Inferior parietal cortex (tissue), 1 donor: ENCODE measurements around the gene NLGN2.

Source experiments
- DNase-seq: peaks from one replicate; pipeline ENCODE4 v3.0.0-alpha.2; 2016; ENCODE audit errors: extremely low spot score

Gene NLGN2

DNA sequence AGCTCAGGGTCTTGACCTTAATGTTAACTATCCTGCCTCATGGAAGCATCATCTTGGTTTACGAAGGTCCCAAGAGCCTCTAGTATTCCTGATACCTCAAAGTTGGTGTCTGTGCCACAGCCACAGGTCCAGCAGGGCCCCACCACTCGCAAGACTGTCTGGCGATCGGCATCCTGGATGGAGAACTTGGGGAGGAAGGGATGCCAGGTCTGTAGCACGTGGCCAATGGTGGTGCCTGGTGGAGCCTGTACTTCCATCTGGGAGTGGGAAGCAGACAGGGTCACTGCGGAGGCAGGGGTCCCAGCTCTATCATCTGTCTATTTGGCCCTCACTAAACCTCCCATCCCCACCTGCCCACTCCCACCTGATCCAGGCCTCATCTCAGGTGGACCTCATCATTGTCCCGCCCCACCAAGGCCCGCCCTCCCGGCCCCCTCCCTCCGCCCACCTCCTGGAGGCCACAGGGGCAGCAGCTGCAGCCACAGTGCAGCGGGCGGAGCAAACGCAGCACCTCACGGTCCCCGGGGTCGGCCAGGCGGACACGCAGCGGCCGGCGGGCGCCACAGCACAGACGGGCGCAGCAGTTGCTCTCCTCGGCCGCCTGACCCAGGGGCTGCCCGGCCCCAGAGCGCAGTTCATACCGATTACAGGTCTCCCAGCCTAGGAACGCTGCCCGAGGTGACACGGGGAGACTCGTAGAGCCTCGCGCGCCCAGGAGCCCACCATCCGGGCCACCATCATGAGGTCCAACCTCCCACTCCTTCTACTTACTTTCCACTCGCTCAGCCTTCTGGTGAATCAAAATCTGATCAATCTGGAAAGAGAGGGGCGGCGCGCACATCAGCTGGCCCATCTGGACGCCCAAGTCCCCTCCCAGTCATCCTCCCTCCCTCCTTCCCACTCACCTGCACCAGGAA, 14.7 kb upstream of the NLGN2 start:
- DNase-seq: no peak

DNA sequence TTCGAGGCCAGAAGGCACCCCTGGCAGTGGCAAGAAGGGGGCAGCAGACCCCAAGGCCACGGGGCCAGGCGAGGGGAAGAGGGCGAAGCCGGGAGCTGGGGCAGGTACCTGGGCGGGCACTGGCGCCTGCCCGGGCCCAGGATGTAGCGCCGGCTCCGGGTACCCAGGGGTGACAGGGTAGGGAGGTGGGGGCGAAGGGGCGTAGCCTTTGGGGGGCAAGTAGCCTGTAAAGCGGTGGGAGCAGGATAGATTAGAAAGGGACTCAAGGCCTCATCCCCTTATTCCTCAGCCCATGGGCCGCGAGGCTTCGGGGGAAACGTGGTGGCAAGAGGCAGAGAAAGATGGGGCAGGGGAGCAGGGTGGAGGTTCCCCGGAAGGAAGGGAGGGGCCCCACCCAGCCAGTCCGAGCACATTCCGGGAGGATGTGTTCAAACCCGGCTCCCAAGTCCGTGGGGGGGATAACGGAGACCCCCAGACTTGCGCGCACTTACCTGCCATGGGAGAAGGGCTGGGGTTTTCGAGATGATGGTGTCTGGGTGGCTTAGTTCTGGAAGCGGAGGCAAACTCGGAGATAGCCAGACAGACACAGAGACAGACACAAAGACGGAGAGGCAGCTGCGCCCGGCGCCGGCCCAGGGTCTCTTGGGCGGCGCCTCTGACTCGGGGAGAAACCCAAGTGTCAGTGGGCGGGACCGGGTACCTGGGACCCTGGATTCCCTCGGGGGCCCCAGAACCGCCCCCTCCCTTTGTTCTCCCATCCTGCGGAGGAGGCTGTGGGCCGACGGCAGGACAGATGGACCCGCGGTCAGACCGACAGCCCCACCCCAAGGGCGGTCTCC, 13.8 kb upstream of the NLGN2 start:
- DNase-seq: no peak

DNA sequence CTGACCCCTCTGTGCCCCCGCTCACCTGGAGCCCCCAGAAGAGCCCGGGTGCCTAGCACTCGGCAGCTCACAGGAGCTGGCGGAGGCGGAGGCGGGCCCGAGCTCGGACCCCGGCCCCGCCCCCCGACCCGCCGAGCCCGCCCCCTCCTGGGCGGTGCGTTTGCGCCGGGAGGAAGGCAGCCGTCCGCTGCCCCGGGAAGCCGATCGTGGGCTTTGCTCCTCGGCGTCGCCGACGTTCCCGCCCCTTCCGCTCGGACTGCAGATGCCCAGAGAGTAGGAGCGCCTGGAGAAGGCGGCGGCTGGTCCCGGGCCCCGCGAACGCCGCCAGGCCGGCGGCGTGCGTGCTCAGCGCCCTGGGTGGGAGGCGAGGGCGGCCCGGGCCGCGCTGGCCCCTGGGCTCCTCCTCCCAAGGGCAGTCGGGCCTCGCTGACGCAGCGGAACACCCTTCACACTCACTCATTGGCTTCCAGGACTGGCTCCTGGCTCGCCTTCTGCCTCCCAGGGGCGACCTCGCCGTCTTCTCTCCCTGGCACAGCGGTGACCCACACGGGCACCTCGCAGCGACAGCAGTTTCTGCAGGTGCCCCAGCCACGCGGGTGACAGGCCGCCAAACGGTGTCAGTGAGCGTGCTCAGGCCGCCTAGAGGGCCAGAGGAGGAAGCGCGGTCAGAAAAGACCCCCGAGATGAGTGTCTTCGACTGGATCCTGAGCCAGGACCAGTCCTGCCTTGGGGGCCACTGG, 13.0 kb upstream of the NLGN2 start, which contains the start of gene PLSCR3:
TSS of gene PLSCR3 (minus strand) at position 74 of the 740 bp plus-strand sequence. CDS start 415 bp downstream, outside the sequence.
- peak; percentile 69 for DNase-seq

DNA sequence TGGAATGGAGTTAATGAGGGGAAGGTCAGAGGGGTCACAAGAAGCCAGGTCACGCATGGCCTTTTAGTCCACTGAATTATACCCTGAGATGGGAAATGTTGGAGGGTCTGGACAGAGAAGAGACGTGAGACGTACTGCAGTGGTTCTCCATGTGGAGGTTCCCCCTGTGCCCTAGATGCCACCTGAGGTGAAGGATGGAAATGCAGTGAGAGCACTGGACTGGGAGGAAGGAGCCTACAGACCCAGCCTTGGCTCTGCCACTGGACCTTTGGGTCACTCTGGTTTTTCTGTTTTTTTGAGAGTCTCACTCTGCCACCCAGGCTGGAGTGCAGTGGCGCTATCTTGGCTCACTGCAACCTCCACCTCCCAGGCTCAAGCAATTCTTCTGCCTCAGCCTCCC, 11.5 kb upstream of the NLGN2 start:
- no peak for DNase-seq

DNA sequence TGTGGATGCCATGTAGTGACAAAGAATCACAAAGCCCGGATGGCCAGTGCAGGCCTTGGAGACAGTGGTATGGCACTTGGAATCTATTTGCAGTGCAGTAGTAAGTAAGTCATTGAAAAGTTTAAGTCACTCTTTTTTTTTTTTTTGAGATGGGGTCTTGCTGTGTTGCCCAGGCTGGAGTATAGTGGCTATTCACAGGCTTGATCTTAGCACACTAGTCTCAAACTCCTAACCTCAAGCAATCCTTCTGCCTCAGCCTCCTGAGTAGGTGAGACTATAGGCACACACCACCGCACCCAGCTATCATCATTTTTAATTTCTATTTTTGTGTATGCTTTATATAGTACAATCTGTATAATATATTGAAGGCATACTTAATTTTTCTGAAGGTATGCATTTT, 9.0 kb upstream of the NLGN2 start:
- no peak for DNase-seq

DNA sequence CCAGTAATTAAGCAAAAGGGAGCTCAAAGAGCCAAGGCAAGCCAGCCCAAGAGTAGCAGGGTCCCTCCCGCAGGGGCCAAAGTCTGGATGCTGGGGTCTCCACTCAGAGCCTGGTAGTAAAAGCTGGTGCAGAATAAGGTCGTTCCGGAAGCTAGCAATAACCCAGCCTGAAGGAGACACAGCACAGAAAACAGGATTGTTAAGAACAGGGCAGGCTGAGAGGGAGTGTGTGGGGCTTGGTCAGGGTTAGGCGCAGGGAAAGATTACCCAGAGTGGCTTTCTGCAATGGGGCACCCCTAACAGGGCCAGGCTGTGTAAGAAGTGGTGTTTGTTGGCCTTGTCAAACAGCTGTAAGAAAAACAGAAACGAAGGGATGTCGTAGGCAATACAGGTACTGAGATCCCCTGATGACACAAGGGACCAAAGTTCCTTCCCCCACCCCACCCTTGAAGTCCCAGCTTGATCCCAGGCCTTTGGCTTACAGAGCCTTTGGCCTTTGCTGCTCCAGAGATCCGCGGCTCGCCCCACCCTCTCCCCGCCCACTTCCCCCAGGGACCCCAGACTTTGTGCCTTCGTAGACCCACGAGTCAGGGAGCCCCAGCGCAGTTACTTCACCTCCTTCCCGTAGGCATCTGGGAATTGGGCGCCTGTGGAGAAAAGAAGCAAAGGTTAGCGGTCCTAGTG, 4.5 kb upstream of the NLGN2 start:
- no peak for DNase-seq

DNA sequence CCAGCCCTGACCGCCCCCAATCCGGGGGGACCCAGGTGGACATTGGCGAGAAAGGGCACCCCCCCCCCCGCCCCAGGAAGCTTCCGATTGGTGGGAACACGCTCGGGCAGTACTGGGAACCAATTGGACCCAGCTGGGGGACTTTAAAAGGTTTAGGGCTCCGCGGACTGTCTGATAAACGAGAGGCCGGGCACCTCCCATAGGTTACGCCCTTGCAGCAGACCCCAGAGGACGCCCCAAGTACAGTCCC, 4.0 kb upstream of the NLGN2 start:
- DNase-seq: no peak

DNA sequence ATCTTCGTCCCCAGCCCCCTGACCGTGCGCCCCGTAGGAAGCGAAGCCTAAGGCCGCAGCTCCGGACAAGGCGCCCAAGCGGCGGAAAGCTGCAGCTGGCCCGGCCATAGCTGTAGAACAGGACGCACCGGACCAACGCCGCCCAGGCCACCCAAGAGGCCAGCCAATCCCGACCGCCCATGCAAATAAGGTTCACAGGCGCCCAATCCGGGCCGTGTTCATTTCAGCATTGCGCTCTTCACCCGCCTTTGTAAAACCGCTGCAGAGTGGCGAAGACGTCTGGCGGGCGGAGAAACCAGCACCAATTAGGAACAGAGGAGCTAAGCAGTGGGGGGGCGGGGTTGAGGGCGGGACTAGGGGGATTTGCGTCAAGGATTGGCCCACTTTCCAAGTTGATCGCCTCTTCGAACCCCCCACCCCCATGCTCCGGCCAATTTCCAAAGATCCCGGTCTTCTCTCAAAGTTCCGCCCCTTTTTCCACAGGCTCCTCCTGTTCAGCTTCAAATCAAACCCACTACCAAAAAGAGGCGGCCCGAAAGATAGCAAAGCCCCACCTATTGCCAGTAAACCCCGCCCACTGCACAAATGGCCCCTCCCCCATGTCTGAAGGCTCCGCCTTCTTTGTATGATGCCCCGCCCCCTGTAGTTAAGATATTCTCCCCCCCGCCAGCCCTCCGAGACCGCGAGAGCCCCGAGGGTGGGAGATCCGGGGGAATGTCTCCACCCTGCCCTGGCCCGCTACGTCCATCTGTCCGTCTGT, 3.5 kb upstream of the NLGN2 start, which contains the start of gene TMEM256:
TSS of gene TMEM256 (minus strand) at position 121 of the 760 bp plus-strand sequence. CDS start at position 108, 13 bp downstream.
- DNase-seq: peak; percentile 98

DNA sequence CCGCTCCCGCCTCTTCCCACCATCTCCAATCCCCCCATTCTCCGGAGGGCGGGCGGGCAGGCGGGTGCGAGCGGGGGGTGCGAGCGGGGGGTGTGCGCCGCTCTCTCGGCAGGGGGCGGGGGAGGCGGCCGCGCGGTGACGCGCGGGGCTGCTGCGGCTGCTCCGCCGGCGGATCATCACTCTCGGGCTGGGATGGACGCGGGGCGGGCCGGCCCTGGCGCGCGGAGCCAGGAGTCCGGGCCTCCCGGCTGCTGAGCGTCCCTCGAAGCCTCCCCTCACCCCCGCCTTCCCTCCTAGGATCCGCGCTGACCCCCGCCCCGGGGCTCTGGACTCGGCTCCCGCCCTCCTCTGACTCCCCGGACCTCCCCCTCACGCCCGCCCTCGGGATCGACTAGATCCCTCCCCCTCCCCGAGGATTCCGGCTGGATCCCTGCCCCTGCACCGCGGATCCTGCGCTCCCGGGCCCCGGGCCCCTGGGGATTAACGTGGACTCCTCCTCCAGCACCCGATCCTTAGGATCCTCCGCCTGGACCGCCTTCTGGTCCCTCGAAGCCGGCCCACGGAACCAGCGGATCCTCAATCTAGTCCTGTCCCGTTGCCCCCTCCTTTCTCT, 2.8 kb upstream of the NLGN2 start:
- no peak for DNase-seq

DNA sequence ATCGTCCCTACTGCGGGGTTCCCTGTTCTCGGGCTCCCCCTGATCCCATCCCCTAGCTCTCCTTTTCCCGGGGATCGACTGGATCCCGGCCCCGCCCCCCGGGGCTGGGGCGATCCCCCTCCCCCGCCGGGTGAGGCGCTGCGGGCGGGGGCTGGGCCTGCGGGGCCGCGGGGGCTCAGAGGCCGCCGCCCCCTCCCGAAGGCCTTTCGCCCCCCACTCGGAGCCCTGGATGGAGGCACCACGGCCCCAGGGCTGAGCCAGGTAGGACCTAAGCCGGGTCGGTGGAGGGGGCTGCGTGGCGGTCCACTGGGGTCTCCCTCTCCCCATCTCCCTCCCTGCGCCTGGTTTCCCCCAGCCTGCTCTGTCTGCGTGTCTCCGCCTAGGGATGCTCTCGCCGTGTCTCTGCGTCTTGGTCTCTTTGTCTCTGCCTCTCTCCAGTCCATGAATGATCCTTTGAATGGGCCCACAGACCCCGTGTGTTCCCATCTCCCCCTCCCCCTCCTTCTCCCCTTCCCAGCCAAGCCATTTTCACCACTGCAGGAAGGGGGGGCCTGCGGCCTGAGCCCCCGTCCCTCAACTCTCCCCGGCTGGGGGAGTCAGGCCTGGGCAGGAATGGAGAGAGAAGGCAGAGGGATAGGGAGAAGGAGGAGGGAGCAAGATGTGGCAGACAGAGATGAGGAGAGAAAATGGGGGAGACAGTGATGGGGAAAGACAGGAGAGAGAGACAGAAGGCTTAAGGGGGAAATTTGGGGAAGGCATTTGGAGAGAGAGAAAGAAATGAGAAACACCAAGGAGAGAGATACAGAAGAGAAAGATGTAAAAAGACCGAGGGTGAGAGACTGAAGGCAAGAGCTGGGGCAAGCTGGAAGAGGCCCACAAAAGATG, 2.1 kb upstream of the NLGN2 start:
- peak; percentile 12 for DNase-seq

DNA sequence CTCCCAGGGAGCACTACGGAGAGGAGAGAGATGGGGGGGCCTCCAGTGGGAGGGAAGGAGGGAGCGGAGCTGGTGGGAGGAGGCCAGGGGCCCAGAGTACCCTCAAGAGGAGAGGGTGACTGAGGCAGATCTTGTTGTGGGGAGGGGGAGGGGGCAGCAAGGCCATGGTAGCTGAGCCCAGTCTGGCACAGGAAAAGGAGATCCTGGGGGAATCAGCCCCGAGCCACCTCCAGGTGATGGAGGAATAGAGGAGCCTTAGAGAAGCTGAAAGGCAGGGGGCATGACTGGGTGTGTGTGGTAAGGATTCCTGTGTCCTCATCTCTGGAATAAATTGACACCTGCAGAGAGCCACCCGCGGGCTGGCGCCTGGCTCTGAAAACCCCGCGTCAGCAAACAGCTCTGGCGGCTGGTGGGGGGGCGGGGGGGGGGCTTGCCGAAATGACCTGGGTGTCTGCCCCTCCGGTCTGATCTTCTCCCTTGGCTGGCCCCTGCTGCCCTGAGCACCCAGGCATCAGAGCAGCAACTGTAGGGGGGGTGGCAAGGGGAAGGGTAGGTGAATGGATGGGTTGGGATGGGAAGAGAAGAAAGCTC, 1.3 kb upstream of the NLGN2 start:
- DNase-seq: no peak

DNA sequence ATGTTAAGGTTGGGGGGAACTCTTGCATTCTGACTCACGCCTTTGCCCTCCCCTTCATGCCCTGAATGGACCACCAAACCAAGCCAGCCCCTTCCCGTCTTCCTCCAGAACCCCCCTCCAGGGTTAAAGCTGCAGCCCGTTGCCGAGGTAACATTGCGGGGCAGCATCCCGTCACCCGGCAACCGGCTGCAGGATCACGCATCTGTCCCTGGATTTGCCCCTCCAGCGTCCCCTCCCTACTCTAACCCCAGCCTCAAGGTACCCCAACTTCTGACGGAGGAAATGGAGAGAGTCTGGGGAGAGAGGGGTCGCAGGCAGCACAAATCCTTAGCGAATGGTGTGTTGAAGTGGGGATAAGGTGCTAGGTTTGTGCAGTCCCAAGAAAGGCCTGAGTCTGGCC, 563 bp upstream of the NLGN2 start:
- DNase-seq: no peak

DNA sequence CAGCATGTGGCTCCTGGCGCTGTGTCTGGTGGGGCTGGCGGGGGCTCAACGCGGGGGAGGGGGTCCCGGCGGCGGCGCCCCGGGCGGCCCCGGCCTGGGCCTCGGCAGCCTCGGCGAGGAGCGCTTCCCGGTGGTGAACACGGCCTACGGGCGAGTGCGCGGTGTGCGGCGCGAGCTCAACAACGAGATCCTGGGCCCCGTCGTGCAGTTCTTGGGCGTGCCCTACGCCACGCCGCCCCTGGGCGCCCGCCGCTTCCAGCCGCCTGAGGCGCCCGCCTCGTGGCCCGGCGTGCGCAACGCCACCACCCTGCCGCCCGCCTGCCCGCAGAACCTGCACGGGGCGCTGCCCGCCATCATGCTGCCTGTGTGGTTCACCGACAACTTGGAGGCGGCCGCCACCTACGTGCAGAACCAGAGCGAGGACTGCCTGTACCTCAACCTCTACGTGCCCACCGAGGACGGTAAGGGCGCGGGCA, 645 bp downstream of the NLGN2 start:
- no peak for DNase-seq

DNA sequence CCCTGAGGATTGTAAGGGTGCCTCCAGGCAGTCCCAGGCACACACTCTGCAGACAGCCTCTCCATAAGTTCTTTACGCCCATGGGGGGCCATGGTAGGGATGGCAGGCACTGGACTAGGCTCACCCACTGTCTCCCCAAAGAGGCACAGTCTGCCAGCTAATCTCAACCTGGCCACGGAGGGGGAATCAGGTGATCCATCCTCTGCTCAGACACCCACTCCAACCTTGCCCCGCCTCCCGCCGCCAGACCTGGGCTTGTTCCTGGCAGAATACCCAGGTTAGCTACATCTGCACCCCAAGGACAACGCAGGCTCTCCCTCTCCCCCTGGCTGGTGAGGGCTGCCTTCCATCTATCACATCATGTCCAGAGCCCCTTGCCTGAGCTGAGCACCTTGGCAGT, 1.2 kb downstream of the NLGN2 start:
- DNase-seq: no peak

DNA sequence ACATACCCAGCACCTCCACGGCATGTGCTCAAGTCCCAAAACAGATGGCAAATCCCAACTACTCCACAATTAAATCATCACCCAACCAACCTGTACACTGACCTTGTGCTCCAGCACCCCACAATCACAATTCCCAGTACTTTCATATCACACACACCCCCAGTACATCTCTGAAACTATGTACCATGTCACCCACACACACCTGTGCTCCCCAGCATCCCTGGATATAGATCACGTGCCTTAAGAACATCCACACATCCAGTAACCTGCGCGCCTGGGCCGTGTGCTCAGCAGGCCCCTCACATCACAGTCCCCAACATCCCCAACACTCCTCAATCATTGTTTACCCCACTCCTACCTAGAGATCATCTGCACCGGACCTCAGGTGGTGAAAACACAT, 2.1 kb downstream of the NLGN2 start:
- no peak for DNase-seq

DNA sequence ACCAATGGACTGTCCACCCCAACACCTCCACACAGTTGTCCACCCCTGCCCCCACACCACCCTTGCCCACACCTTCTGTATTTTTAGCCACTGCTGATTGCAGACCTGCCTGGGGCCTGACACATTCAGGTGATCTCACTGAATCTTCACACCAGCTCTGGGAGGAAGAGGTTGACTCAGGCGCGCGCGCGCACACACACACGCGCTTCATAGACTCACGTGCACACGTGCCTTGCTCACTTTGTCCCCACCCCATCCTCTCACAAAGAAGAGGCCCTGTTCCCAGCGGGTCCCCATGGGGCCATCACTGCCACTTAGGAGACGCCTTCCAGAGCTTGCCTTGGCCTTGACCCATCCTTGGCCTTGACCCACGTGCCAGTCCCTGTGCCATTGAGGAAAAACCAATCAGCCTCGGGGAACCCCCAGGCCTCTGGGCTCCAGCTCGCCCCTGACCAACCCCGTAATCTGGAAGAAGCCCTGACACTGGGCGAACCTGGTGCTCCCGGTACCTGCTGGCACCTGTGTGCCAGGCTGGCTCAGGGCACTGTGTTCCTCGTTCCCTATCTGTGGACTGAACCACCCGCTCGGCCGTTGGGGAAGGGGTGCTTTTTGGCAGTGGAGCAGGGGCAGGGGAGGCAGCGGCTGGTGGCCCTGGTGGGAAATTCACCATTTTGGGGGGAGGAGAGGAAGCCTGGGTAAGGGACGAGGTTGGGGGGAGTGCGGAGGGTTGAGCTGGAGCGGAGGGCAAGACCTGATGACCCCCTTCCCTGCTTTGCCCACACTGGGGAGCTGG, 3.2 kb downstream of the NLGN2 start:
- DNase-seq: no peak

DNA sequence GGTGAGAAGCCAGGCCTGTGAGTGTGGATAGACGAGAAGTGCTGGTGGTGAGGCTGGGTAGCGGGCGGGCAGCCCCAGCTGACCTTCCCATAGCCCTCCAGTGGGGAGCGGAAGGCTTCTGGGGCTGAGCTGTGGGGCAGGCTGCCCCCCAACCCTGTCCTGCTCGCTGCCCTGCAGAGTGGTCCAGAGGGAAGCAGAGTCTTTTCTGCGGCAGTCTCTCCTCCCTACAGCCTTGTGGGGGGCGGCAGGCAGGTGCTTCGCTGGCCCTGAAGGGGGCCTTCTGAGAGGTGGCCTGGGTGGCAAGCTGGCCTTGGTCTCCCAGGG, 3.7 kb downstream of the NLGN2 start:
- DNase-seq: no peak

DNA sequence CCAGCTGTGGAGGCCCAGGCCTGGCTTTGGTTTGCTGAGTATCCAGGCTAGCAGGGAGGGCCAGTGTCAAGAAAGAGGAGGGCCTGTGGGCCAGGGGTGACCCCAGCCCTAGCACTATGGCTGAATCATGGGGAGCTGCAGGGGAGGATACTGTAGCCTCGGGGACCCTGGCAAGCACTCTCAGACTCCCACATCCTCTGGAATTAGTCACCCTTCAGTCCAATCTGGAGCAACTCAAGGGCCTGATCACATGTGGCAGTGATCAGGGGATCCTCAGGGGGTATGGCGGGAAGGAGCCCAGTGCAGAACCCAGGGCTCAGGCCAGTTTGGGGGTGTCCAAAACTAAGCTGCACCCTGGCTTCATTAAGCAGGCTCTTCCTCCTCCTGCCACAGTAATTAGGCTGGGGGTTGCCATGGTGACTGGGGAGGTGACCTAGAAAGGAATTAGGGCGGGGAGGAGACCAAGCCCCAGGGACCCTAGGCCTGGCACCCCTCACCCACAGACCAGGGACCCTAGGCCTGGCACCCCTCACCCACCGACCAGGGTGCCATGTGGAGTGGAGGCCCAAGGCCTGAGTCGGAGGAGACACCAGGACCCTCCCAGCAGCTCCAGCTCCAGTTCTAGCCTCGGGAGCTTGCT, 5.8 kb downstream of the NLGN2 start:
- DNase-seq: no peak
